Cardiac muscle cell (in vitro differentiated cells and primary cell): ENCODE results near the gene CBX8. TPM values are rescaled to one million over a fixed set of nuclear protein-coding genes. Genes with fewer than 3 reads are reported as not detected.

Experiments
- DNase-seq, 2 donors: peaks; one replicate each; pipeline versions ENCODE4 v3.0.0 to v3.0.0-alpha.2; 2010 to 2017; ENCODE audit warnings: low read depth in 1 of 2, low spot score in 1 of 2
- H3K27ac ChIP-seq: fragments of 200-600 bp; sonication (generic); 2 replicates; pipeline ENCODE4 v1.5.1; 2016
- H3K27me3 ChIP-seq: fragments of 200-600 bp; sonication (generic); 2 replicates; pipeline ENCODE4 v1.6.0; 2016; ENCODE audit warnings: control low read depth
- H3K36me3 ChIP-seq: fragments of 200-600 bp; sonication (generic); 2 replicates; pipeline ENCODE4 v1.5.1; 2016; ENCODE audit warnings: control low read depth
- H3K4me1 ChIP-seq: fragments of 200-600 bp; sonication (generic); 2 replicates; pipeline ENCODE4 v1.8.1; 2017; ENCODE audit warnings: low read depth, mild to moderate bottlenecking, mixed run types
- H3K4me3 ChIP-seq: fragments of 200-600 bp; sonication (generic); 2 replicates; pipeline ENCODE4 v1.5.1; 2016; ENCODE audit warnings: mild to moderate bottlenecking
- H3K9me3 ChIP-seq: fragments of 200-600 bp; sonication (generic); 2 replicates; pipeline ENCODE4 v1.5.1; 2017; ENCODE audit warnings: low read depth, mild to moderate bottlenecking, control low read depth
- polyA plus RNA-seq: library from polyadenylated mRNA; unstranded; fragments of >200 nt; fragmentation: Nextera tagmentation; extraction: Ambion mirVana; gene quantifications from 2 replicates; pipeline ENCODE4 v1.2.1, GENCODE V29; 2016
- total RNA-seq: library from RNA; depleted of rRNA; stranded (reverse); fragments of >200 nt; gene quantifications from 2 replicates; pipeline ENCODE4 v1.2.3, GENCODE V29; 2016
- TF ChIP-seq, protein P1 (sequence below): IDR thresholded peaks from 2 replicates; pipeline ENCODE4 v1.5.1; 2012; ENCODE audit warnings: low read depth, mild to moderate bottlenecking, low read length

The CBX8 gene
- total and polyA plus RNA-seq, 2 experiments from 2014 or later = 13.8 to 16.7 TPM

DNA sequence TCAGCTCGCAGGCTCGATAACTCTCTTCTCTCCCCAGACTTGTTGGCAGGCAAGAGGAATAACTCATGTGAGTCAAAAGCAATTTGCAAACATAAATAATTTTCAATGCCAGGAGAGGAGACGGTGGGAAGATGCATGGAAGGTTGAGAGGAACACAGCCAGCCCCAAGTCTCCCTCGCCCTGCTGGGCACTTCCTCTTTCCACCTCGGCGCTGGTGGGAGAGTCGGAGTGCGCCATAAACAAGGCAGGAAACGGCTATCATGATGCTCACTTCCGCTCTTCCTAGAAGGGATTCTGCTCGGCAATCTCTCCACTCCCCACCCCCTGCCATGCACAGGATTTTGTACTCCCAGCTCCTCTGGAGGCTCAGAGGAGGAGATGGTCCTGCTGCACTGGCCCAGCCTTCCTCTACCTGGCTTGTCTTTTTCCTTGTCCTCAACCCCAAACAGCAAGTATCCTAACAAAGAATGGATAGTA, 29.4 kb upstream of the CBX8 start:
- Histone ChIP-seq H3K27me3 (peaks cover 18% of the 10 kb centered on the region), H3K27ac (no peak overlapping the region), H3K4me3 (no peak overlapping the region), H3K36me3 (no peaks in the 10 kb centered on the region), H3K4me1 (peaks cover 36% of the 10 kb centered on the region), H3K9me3 (no peaks in the 10 kb centered on the region)
- TF ChIP-seq, protein P1, sequence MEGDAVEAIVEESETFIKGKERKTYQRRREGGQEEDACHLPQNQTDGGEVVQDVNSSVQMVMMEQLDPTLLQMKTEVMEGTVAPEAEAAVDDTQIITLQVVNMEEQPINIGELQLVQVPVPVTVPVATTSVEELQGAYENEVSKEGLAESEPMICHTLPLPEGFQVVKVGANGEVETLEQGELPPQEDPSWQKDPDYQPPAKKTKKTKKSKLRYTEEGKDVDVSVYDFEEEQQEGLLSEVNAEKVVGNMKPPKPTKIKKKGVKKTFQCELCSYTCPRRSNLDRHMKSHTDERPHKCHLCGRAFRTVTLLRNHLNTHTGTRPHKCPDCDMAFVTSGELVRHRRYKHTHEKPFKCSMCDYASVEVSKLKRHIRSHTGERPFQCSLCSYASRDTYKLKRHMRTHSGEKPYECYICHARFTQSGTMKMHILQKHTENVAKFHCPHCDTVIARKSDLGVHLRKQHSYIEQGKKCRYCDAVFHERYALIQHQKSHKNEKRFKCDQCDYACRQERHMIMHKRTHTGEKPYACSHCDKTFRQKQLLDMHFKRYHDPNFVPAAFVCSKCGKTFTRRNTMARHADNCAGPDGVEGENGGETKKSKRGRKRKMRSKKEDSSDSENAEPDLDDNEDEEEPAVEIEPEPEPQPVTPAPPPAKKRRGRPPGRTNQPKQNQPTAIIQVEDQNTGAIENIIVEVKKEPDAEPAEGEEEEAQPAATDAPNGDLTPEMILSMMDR = no peak
- peak in 1 of 2 donors; percentile 66 for DNase-seq

DNA sequence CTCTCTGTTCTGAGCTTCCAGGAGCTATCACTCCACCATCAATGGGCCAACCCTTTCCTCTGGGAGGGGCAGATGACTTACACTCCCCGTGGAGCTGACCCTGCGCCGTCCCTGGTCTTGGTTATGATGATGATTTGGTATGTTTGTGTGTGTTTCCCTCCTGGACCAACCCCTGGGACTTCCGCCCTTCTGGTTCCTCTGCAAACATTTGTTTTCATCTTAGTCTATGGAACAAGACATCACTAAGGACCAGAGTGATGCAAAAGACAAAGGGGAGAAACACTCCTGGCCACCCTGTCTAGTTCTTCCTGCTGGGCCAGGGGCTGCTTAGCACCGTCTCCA, 28.7 kb upstream of the CBX8 start:
- Histone ChIP-seq H3K36me3 (no peaks in the 10 kb centered on the region), H3K27me3 (peaks cover 22% of the 10 kb centered on the region), H3K4me1 (peaks cover 29% of the 10 kb centered on the region), H3K4me3 (no peak overlapping the region), H3K27ac (no peak overlapping the region), H3K9me3 (no peaks in the 10 kb centered on the region)
- no peak for DNase-seq
- TF ChIP-seq, protein P1 = no peak

DNA sequence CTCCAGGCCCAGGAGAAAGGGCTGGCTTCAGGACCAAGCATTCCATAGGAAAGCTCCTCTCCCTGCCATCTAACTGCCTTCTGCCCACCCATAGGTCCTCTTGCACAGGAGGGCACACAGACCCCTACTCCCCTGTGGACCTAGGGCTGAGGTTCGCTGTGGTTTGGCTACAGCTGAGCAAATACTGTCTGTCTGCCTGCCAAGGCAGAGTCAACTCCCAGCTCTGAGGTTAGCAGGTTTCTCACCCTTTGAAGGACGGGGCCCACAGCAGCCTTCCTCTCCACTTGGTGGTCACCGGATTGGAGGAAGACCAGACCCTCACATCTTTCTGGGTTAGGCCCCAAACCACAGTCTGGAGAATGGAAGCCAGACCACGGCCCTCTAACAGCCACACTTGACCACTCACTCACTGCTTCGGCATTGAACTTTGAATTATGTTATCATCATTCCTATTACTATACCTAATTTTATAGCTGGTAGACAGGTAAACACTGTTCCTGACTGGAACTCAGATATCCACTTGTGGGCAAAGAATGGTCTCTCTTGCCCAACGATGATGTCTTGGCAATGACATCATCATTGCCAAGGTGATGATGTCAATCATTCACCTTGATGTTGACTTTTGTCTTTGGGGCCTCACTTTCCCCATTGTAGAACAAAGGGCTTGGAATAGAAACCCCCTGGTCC, 28.2 kb upstream of the CBX8 start:
- peaks cover 24% of the 10 kb centered on the region for H3K27me3 ChIP-seq
- H3K9me3 ChIP-seq = no peaks in the 10 kb centered on the region
- H3K4me1 ChIP-seq = peaks cover 24% of the 10 kb centered on the region
- H3K36me3 ChIP-seq = no peaks in the 10 kb centered on the region
- no peak for DNase-seq
- TF ChIP-seq, protein P1 = no peak
- H3K27ac ChIP-seq = no peak overlapping the region
- no peak overlapping the region for H3K4me3 ChIP-seq

DNA sequence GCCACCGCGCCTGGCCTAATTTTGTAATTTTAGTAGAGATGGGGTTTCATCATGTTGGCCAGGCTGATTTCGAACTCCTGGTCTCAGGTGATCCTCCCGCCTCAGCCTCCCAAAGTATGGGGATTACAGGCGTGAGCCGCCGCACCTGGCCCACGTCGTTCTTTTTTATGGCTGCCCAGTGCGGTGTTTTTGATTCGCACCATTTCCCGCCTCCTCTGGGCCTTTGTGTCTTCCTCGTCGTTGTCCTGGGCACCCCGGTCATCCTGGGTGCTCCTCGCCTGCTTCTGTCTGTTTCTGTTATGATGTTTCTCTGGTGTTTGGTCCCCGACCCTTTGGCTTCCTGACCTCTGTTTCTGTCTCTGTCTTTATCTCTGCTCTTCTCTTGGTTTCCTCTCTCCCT, 27.4 kb upstream of the CBX8 start:
- TF ChIP-seq, protein P1 = no peak
- peaks cover 26% of the 10 kb centered on the region for H3K27me3 ChIP-seq
- H3K27ac ChIP-seq = no peak overlapping the region
- no peaks in the 10 kb centered on the region for H3K36me3 ChIP-seq
- H3K4me3 ChIP-seq = no peak overlapping the region
- H3K9me3 ChIP-seq = no peaks in the 10 kb centered on the region
- H3K4me1 ChIP-seq = peaks cover 23% of the 10 kb centered on the region
- DNase-seq = no peak

DNA sequence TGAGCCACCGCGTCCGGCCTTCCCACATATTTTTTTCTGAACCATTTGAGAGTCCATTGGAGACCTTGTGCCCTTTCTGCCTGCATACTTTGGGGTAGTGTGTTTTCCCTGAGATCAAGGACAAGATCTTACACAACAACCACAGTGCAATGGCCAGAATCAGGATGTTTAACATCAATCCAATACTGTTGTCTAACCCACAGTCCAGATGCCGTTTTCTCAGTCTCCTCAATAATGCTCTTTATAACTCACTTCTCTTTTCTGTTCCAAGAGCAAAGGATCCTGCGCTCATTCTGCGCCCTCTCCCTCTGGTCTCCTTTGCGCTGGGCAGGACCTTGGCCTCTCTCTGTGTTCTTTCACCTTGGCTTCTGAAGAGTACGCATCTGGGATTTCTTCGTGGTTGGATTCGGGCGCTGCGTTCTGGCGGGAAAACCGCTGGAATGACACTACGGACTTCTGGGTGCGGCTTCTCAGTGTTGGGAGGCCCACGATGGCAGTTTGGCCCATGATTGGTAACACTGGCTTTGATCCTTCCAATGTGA, 25.8 kb upstream of the CBX8 start:
- no peaks in the 10 kb centered on the region for H3K9me3 ChIP-seq
- H3K27me3 ChIP-seq = peaks cover 41% of the 10 kb centered on the region
- no peak overlapping the region for H3K4me3 ChIP-seq
- H3K27ac ChIP-seq = no peak overlapping the region
- no peak for DNase-seq
- no peaks in the 10 kb centered on the region for H3K36me3 ChIP-seq
- TF ChIP-seq, protein P1 = no peak
- H3K4me1 ChIP-seq = peaks cover 12% of the 10 kb centered on the region
